HG03439 (cell line): ENCODE measurements around the gene AKAP13.

Experiments used
- ATAC-seq: cut with Tn5 transposase; IDR thresholded peaks from one replicate; pipeline ENCODE4 v1.9.1; 2021; ENCODE audit warnings: mild to moderate bottlenecking, moderate library complexity; ENCODE audit not compliant: unreplicated experiment

The AKAP13 gene

GRCh38 chr15:85746641-85747040, 366.2 kb downstream of the AKAP13 start:
- no peak for ATAC-seq

- no peak for ATAC-seq
These were observed 367.8 kb downstream of the AKAP13 start for GRCh38 chr15:85748176-85748575.

DNA sequence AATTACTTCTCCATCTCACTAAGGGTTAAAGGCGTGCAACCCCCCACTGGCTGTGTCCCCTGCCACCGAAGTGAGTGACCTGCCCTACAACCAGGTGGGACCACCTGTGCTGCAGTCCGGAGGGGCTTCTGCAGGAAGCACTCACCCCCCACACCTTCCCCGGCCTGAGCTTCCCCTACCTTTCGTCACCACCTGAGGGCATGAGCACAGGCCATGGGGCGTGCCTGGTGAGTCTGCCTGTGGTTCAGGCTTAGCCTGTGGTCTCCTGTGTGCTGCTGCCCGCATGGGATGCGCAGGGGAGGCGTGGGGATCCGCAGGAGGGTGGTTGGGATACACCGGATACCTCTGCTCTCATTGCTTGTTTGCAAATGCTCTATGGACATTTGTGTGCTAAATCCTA, 368.3 kb downstream of the AKAP13 start:
- ATAC-seq, result no peak

GRCh38 chr15:85749261-85750151, 369.1 kb downstream of the AKAP13 start:
- no peak for ATAC-seq

GRCh38 chr15:85750319-85751290, 370.2 kb downstream of the AKAP13 start:
- ATAC-seq, result no peak

GRCh38 chr15:85751291-85752123, 371.1 kb downstream of the AKAP13 start:
- ATAC-seq, result no peak

DNA sequence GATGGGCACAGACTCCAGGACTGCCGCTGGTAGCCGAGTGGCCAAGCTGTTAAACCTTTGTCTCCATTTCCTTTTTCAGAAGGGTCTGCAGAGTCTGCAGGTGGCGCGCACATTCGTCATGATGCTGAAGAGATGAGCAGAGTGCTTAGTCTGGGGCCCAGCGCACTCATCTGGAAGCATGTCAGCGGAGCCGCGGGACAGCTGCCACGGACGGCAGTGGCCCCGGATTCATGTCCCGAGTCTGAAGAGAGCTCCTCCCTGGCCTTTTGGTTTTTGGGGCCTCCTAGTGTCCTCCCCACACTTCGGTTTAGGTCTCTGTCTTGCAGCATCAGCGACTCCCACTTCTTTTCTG, 371.7 kb downstream of the AKAP13 start:
- ATAC-seq, result no peak

- ATAC-seq, result no peak
These were observed 372.1 kb downstream of the AKAP13 start for GRCh38 chr15:85752491-85752961.

DNA sequence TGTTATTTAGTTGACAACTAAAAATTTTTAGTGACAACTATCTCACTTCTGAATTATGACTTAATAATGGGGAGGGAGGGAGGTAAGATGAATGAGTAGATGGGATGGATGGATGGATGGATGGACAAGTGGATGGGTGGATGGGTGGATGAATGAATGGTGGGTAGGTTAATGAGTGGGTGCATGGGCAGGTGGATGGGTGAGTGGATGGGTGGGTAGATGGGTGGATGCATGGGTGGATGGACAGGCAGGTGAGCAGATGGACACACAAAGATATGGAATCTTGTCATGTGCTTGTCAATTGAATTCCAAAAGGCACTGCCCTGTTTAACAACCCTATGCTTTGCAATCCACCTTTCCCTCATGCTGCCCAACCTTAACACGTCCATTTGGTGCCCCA, 372.9 kb downstream of the AKAP13 start:
- no peak for ATAC-seq

GRCh38 chr15:85753791-85754452, 373.5 kb downstream of the AKAP13 start:
- ATAC-seq, result no peak

- no peak for ATAC-seq
These were observed 374.6 kb downstream of the AKAP13 start for GRCh38 chr15:85754989-85755388.

- no peak for ATAC-seq
These were observed 375.1 kb downstream of the AKAP13 start for GRCh38 chr15:85755471-85755870.

DNA sequence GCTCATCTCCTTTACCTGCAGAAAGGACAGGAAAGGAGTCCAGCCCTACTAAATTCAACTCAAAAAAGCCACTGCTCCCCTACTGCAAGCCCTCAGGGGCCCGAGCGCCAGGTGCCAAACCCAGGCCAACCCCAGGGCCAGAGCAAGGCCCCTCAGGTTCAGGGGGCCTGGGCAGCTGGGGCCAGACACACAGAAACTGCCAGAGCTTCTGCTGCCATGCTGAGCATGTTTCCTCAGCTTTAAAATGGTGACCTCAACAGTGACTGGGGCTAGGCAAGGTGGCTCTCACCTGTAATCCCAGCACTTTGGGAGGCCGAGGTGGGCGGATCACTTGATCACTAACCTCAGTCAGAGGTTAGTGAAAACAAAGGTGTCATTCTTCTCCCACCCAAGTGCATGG, 375.5 kb downstream of the AKAP13 start:
- ATAC-seq, result no peak

- no peak for ATAC-seq
These were observed 376.1 kb downstream of the AKAP13 start for GRCh38 chr15:85756411-85757072.

DNA sequence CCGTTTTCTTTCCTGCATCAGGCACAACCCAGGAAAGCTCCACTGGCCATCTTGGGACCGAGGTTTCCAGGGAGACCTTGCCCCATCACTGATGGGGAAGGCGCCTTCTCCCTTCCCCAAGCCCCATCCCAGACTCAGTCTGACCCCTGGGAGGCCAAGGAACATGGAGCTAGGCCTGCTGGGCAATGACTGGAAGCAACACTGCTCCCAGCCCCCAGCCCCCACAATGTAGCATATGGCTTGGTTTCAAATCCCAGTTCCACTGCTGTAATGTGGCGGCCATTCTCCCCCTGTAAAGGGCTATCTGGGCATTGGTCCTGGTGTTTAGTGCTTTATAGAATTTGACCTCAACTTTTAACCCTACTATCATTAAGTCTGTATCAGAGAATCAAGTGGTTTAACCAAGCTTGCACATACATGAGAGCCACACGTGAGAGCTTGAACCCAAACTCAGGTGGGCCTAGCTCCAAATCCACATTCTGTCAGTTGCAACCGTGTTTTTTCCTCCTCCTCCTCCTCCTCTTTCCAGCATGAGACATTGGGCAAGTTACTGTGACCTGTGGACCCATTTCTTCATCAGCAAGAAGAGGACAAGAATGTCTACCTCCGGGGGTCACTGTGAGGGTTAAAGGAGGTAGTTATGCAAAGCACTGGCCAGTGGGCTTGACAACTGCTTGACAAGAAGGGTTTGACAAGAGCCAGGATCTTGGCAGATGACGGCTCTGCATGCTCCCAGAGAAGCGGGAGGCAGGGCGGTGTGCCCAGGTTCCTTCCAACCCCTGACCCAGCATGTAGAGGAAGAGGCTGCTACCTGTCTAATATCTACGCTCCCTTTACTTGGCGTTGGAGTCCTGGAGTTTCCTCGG, 376.9 kb downstream of the AKAP13 start:
- no peak for ATAC-seq

DNA sequence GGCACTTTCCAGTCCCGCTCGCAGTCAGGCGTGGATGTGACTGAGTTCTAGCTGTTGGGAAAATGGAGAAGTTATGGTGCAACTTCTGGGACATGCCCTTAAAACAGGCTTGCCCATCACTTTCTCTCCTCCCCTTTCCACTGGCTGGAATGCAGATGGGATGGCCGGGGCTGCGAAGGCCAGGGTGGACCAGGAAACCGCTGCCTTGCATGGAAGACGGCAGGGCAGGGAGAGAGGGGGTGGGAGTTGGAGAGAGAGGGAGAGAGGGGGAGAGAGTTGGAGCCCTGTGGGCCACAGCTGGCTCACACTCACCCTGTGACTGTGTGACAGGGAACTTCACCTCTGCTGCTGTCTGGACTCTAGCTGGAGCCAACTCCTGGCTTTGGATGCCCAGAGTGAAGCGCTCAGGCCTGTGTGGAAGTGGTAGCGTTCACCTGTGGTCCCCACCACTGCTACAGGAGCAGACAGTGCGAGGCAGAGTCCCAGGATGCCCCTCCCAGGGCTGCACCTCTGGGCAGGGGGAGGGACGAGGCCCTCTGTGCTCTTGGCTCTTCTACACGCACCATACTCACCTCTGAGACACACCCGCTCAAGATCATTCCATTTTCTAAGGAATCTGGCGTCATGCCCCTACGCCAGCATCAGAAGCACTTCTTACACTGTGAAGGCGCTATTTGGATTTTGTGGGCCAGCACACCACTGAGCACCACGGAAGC, 377.7 kb downstream of the AKAP13 start:
- ATAC-seq, result no peak

GRCh38 chr15:85758655-85758978, 378.2 kb downstream of the AKAP13 start:
- ATAC-seq, result no peak

GRCh38 chr15:85759376-85759775, 379.0 kb downstream of the AKAP13 start:
- no peak for ATAC-seq
